Measurements from ENCODE around the gene PIAS4.

Gene PIAS4

GRCh38 chr19:4065430-4066175 lies 58.1 kb downstream of the PIAS4 start:
- peak; percentile 95 for DNase-seq (ENCODE audit: low read depth)
- peak overlapping the region; percentile 83 for H3K4me3 ChIP-seq (ENCODE audit: low read depth, low read length)

- DNase-seq (ENCODE audit: low read depth) = no peak
- H3K4me3 ChIP-seq (ENCODE audit: low read depth, low read length) = peak overlapping the region; percentile 83
Measured at GRCh38 chr19:4066176-4066606, 58.7 kb downstream of the PIAS4 start.

- no peak for DNase-seq (ENCODE audit: low read depth)
- H3K4me3 ChIP-seq (ENCODE audit: low read depth, low read length) = peak within 1 kb of the TSS; percentile 83
Measured at GRCh38 chr19:4066682-4067395, 59.3 kb downstream of the PIAS4 start, which contains the start of gene ZBTB7A. Gene ZBTB7A, minus strand, starts transcription at chr19:4066899. Its CDS starts 11,667 bp downstream, at chr19:4055232.

- no peak for DNase-seq (ENCODE audit: low read depth)
Measured at GRCh38 chr19:4067396-4068046, 60.0 kb downstream of the PIAS4 start.

GRCh38 chr19:4068047-4068966 lies 60.8 kb downstream of the PIAS4 start:
- peak overlapping the region; percentile 83 for H3K4me3 ChIP-seq (ENCODE audit: low read depth, low read length)
- no peak for DNase-seq (ENCODE audit: low read depth)

More at GRCh38 chr19:4067396-4068046, 60.0 kb downstream of the PIAS4 start:
- peak overlapping the region; percentile 83 for H3K4me3 ChIP-seq (ENCODE audit: low read depth, low read length)

- no peak overlapping the region for H3K4me3 ChIP-seq (ENCODE audit: low read depth, low read length)
- DNase-seq (ENCODE audit: low read depth) = no peak
Measured at GRCh38 chr19:4069331-4069959, 61.9 kb downstream of the PIAS4 start.

GRCh38 chr19:4071610-4072009 lies 64.1 kb downstream of the PIAS4 start:
- DNase-seq (ENCODE audit: low read depth) = no peak
- no peak overlapping the region for H3K4me3 ChIP-seq (ENCODE audit: low read depth, low read length)

- H3K4me3 ChIP-seq (ENCODE audit: low read depth, low read length) = no peak overlapping the region
- no peak for DNase-seq (ENCODE audit: low read depth)
Measured at GRCh38 chr19:4075373-4075772, 67.8 kb downstream of the PIAS4 start.

GRCh38 chr19:4077007-4077374 lies 69.5 kb downstream of the PIAS4 start:
- DNase-seq (ENCODE audit: low read depth) = no peak
- no peak overlapping the region for H3K4me3 ChIP-seq (ENCODE audit: low read depth, low read length)

GRCh38 chr19:4077800-4078684 lies 70.5 kb downstream of the PIAS4 start:
- DNase-seq (ENCODE audit: low read depth) = no peak

GRCh38 chr19:4080473-4080872 lies 72.9 kb downstream of the PIAS4 start:
- H3K4me3 ChIP-seq (ENCODE audit: low read depth, low read length) = no peak overlapping the region
- DNase-seq (ENCODE audit: low read depth) = no peak

More at GRCh38 chr19:4077800-4078684, 70.5 kb downstream of the PIAS4 start:
- peak overlapping the region; percentile 42 for H3K4me3 ChIP-seq (ENCODE audit: low read depth, low read length)

GRCh38 chr19:4081441-4082129 lies 74.0 kb downstream of the PIAS4 start:
- H3K4me3 ChIP-seq (ENCODE audit: low read depth, low read length) = no peak overlapping the region
- no peak for DNase-seq (ENCODE audit: low read depth)

- no peak for DNase-seq (ENCODE audit: low read depth)
- H3K4me3 ChIP-seq (ENCODE audit: low read depth, low read length) = no peak overlapping the region
Measured at GRCh38 chr19:4082172-4082571, 74.6 kb downstream of the PIAS4 start.

- peak overlapping the region; percentile 18 for H3K4me3 ChIP-seq (ENCODE audit: low read depth, low read length)
- no peak for DNase-seq (ENCODE audit: low read depth)
Measured at GRCh38 chr19:4083677-4084546, 76.4 kb downstream of the PIAS4 start.

GRCh38 chr19:4084547-4084877 lies 77.0 kb downstream of the PIAS4 start:
- DNase-seq (ENCODE audit: low read depth) = no peak
- H3K4me3 ChIP-seq (ENCODE audit: low read depth, low read length) = no peak overlapping the region

GRCh38 chr19:4086411-4086867 lies 78.9 kb downstream of the PIAS4 start:
- no peak for DNase-seq (ENCODE audit: low read depth)
- no peak overlapping the region for H3K4me3 ChIP-seq (ENCODE audit: low read depth, low read length)

All from skeletal muscle cell (primary cell).